HFFc6 (cell line): Measurements from ENCODE around the gene FAM13A. TPM values are rescaled to one million over a fixed set of nuclear protein-coding genes. Genes with fewer than 3 reads are reported as not detected.

Experiments
- DNase-seq: peaks from one replicate; pipeline ENCODE4 v3.0.0-alpha.2; 2018
- H3K27ac Mint-ChIP-seq: 2 replicates; pipeline ENCODE4 v1.8.0; 2020; ENCODE audit warnings: mild to moderate bottlenecking, mixed read lengths
- H3K27me3 Mint-ChIP-seq: 2 replicates; pipeline ENCODE4 v1.8.0; 2021; ENCODE audit warnings: mild to moderate bottlenecking, moderate library complexity, mixed read lengths; ENCODE audit not compliant: insufficient read depth
- H3K36me3 Mint-ChIP-seq: 2 replicates; pipeline ENCODE4 v1.8.0; 2021; ENCODE audit warnings: low read depth, mixed read lengths
- H3K4me1 Mint-ChIP-seq: 2 replicates; pipeline ENCODE4 v1.8.0; 2020; ENCODE audit warnings: low read depth, mixed read lengths
- H3K4me3 Mint-ChIP-seq: 2 replicates; pipeline ENCODE4 v1.8.0; 2020; ENCODE audit warnings: mild to moderate bottlenecking, moderate library complexity, mixed read lengths
- H3K9me3 Mint-ChIP-seq: 2 replicates; pipeline ENCODE4 v1.8.0; 2020; ENCODE audit warnings: mild to moderate bottlenecking, mixed read lengths
- total RNA-seq, 6 experiments: library from RNA; stranded (reverse); fragmentation: NEBNext Ultra II Directional; extraction: Animal tissue kit (Norgen Biotek cat#: 25700); gene quantifications; 2 replicates in 1 of 6; 3 replicates in 5 of 6; pipeline ENCODE4 v1.2.3, GENCODE V29; 2021
- TF ChIP-seq, protein P1 (sequence below): fragments of 200-600 bp; sonication (generic); IDR thresholded peaks from 2 replicates; pipeline ENCODE4 v1.5.0; 2021; ENCODE audit warnings: antibody characterized with exemption, mild to moderate bottlenecking

The FAM13A gene
- total RNA-seq, 6 experiments from 2014 or later = 8.0 to 11.2 (median 9.7) TPM

GRCh38 chr4:88786011-88786410, 271.0 kb downstream of the FAM13A start:
- H3K4me1 Mint-ChIP-seq = peaks cover 9% of the 10 kb centered on the region
- TF ChIP-seq, protein P1, sequence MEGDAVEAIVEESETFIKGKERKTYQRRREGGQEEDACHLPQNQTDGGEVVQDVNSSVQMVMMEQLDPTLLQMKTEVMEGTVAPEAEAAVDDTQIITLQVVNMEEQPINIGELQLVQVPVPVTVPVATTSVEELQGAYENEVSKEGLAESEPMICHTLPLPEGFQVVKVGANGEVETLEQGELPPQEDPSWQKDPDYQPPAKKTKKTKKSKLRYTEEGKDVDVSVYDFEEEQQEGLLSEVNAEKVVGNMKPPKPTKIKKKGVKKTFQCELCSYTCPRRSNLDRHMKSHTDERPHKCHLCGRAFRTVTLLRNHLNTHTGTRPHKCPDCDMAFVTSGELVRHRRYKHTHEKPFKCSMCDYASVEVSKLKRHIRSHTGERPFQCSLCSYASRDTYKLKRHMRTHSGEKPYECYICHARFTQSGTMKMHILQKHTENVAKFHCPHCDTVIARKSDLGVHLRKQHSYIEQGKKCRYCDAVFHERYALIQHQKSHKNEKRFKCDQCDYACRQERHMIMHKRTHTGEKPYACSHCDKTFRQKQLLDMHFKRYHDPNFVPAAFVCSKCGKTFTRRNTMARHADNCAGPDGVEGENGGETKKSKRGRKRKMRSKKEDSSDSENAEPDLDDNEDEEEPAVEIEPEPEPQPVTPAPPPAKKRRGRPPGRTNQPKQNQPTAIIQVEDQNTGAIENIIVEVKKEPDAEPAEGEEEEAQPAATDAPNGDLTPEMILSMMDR = no peak
- no peak for DNase-seq
- no peak overlapping the region for H3K27ac Mint-ChIP-seq
- H3K27me3 Mint-ChIP-seq = no peaks in the 10 kb centered on the region
- no peaks in the 10 kb centered on the region for H3K9me3 Mint-ChIP-seq
- H3K36me3 Mint-ChIP-seq = peaks cover 11% of the 10 kb centered on the region; the same call in 1 of the 2 replicates
- H3K4me3 Mint-ChIP-seq = no peak overlapping the region

GRCh38 chr4:88780389-88780788, 276.6 kb downstream of the FAM13A start:
- Mint-ChIP-seq H3K4me3 (no peak overlapping the region), H3K4me1 (no peaks in the 10 kb centered on the region), H3K27me3 (no peaks in the 10 kb centered on the region), H3K9me3 (no peaks in the 10 kb centered on the region), H3K27ac (no peak overlapping the region), H3K36me3 (peaks cover 3% of the 10 kb centered on the region; the same call in 1 of the 2 replicates)
- no peak for DNase-seq
- TF ChIP-seq, protein P1 = no peak

GRCh38 chr4:88779431-88779830, 277.6 kb downstream of the FAM13A start:
- DNase-seq = no peak
- Mint-ChIP-seq H3K9me3 (no peaks in the 10 kb centered on the region), H3K27ac (no peak overlapping the region)

GRCh38 chr4:88775529-88775928, 281.5 kb downstream of the FAM13A start:
- H3K9me3 Mint-ChIP-seq = no peaks in the 10 kb centered on the region
- H3K36me3 Mint-ChIP-seq = peaks cover 10% of the 10 kb centered on the region
- H3K4me1 Mint-ChIP-seq = no peaks in the 10 kb centered on the region
- H3K27ac Mint-ChIP-seq = no peak overlapping the region
- H3K27me3 Mint-ChIP-seq = no peaks in the 10 kb centered on the region
- TF ChIP-seq, protein P1 = no peak
- DNase-seq = no peak
- no peak overlapping the region for H3K4me3 Mint-ChIP-seq

More at GRCh38 chr4:88779431-88779830, 277.6 kb downstream of the FAM13A start:
- H3K36me3 Mint-ChIP-seq = peaks cover 9% of the 10 kb centered on the region
- TF ChIP-seq, protein P1 = no peak
- H3K4me3 Mint-ChIP-seq = no peak overlapping the region
- H3K4me1 Mint-ChIP-seq = no peaks in the 10 kb centered on the region
- H3K27me3 Mint-ChIP-seq = no peaks in the 10 kb centered on the region

DNA sequence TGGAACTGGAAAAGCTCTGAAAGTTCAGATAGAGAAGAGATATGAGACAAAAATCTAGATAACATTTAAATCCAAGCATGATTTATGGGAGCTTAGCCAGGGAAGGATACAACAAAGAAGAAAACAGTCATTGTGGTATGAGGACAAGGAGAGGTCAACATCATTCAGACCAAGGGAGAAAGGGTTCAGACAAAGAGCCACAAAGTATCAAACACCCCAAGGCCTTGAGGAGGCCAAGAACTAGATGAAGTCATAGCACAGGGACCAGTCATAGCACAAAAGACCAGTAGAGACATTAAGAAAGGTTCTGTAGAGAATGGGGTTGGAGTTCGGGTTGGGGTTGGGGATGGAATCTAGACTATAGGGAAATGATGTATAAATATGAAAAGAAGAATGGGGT, 282.0 kb downstream of the FAM13A start:
- DNase-seq = no peak
- H3K4me3 Mint-ChIP-seq = no peak overlapping the region
- H3K27me3 Mint-ChIP-seq = no peaks in the 10 kb centered on the region
- TF ChIP-seq, protein P1 = no peak
- H3K36me3 Mint-ChIP-seq = peaks cover 10% of the 10 kb centered on the region
- H3K9me3 Mint-ChIP-seq = no peaks in the 10 kb centered on the region
- no peak overlapping the region for H3K27ac Mint-ChIP-seq
- no peaks in the 10 kb centered on the region for H3K4me1 Mint-ChIP-seq
